GM20431 (cell line): Measurements from ENCODE around the gene ACP7.
"Not testable (repeated sequence)": the region's sequence is repeated elsewhere in the genome, so short reads cannot be mapped to it uniquely, and the experiment has no call there.

Experiments used
- in situ Hi-C: fragments of 300-500 bp; cut with MseI, MboI; formaldehyde crosslinking; loops from one replicate; pipeline ENCODE4 v1.15.0; 2020; ENCODE audit warnings: low sequenced_read_pairs; ENCODE audit not compliant: unreplicated experiment

Gene ACP7

DNA sequence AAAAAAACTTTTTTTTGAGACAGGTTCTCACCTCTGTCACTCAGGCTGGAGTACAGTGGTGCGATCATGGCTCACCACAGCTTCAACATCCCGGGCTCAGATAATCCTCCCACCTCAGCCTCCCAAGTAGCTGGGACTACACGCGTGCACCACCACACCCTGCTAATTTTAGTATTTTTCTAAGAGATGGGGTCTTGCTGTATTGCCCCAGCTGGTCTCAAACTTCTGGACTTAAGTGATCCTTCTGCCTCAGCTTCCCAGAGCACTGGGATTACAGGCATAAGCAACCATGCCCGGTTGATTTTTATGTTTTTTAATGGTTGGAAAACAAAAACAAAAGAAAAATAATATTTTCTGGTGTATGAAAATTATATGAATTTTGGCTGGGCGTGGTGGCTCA is 9.2 kb upstream of the ACP7 start:
- in situ Hi-C loops, result no loop called here

DNA sequence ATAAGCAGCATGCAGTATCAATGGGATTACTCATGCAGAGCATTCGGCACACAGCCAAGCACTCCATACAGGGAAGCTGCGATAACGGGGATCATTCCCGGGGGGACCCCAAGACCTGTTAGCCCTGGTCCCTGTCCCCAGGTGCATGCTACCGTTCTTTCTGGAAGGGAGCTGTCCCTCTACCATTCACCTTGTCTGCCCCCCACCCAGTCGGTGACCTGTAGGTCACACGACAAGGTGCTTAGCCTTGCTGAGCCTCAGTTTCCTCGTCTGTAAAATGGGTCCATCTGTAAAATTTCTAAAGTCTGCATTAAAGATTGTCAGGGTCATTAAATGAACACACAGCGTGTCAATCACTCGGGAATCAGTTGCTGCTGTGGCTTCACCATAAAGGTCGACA is 6.8 kb upstream of the ACP7 start:
- in situ Hi-C loops, result no loop called here

DNA sequence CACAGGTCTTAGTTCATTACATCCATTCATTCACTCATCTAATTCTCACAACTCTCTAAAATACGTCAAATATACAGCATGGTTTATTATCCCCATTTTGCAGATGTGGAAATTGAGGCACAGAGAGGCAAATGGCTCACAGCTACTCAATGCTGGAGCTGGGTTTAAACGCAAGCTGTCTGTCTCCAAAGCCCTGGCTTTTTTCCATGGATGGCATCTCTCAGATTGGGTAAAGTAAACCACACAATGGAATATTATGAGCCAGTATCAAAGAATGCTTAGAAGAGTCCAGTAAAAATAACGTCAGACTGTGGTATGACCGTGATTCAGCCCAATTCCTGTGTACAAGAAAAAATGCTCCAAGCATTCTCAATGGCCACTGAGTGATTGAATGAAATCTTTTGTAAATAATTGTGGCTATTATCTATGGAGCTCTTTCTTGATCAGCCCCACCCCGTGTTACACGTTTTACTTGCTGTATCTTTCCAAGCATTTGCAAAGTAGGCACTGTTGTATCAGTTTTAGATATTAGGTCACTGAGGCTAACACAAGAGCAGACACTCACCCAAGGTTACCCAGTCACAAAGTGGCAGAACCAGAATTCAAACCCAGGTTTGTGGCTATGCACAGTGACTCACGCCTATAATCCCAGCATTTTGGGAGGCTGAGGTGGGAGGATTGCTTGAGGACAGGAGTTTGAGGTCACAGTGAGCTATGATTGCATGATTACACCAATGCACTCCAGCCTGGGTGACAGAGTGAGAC is 5.5 kb upstream of the ACP7 start:
- in situ Hi-C loops, result no loop called here

DNA sequence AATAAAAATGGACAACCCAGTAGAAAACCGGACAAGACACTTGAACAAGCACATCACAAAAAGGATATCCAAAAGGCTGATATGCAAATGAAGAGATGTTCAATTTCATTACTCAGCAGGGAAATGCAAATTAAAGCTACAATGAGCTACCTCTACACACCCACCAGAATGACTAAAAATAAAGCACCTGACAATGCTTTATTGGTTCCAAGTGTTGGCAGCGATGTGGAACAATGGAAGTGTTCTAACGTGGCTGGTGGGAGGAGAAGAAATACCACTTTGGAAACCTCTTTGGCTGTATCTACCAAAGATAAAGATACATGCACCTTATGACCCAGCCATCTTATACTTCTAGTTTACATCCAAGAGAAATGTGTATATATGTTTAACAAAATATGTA is 3.7 kb upstream of the ACP7 start:
- in situ Hi-C loops, result no loop called here

DNA sequence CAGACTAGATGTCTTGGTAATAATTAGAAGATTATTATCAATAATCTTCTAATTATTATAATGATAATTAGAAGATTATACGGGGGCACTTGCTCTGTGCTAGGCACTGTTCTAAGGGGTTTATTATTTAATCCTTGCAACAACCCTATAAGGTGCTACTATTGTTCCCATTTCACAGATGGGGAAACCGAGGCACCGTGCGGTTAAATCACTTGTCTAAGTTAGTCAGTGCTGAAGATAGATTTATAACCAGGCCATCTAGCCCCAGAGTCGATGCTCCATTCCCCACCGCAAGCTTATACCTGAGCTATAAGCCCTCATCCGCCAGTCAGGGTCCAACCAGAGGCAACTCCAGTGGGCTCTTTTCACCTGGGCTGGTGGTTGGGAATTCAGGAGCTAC is 2.0 kb upstream of the ACP7 start:
- in situ Hi-C loops, result no loop called here

DNA sequence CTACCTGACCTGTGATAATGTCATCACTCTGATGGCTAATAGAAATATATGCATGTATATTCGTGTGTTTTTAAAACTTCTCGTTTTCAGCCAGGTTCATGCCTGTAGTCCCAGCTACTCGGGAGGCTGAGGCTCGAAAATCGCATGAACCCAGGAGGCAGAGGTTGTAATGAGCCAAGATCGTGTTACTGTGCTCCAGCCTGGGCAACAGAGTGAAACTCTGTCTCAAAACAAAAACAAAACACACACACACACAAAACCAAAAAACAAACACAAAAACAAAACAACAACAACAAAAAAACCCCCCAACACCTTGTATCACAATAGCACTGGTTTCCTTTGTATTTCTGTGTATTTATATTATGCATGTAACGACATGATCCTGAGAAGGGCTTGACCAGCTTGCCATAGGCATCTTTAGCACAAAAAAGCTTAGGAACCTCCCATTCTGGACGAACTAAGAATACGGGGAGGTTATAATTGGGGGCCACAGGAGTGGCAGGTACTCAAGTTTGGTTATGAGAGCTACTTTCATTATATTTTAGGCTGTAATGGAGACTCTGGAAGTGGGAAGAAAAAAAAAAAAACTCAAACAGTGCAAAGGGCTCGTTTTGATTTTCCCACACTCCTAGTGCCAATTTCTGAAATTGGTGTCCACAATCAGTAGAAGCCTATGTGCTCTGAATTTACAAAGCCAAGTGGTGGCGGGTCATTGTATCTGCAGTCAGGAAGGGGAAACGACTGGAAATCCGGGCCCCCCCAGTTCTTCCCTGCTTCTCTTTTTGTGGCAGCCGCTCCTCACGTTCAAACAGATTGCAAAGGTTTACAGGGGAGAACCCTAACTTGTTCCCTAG is 1.2 kb upstream of the ACP7 start:
- in situ Hi-C loops, result no loop called here

DNA sequence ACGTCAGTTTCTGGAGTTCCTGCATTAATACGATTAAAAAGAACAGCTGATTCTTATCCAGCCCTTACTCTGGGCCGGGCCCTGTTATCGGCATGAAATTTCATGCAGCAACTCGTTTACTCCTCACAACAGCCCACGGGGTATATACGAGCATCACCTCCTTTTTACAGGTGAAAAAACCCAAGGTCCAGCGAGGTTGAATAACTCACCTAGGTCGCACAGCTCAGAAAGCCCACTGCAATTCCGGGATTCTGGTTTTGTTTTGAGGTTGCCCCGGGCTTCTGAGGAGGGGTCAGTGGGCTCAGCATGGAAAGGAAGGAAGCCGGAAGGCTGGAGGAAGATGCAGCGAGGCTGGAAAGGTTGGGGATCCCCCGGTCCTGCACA is 577 bp upstream of the ACP7 start:
- in situ Hi-C loops, result no loop called here

DNA sequence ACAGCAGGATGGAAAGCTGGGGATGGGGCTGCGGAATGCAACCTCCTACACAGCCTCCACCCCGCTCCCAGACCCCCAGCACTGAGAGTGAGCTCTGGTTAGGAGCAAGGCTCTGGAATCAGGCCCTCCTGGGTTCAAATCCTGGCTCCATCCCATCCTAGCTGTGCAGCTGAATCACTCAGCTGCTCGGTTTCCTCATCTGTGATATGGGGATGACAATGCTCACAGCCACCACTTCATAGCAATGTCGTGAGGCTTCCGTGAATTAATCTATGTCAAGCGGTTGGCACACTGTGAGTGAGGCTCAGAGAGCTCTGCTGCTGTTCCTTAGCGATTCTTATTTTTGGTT is 538 bp downstream of the ACP7 start:
- in situ Hi-C loops, result no loop called here

DNA sequence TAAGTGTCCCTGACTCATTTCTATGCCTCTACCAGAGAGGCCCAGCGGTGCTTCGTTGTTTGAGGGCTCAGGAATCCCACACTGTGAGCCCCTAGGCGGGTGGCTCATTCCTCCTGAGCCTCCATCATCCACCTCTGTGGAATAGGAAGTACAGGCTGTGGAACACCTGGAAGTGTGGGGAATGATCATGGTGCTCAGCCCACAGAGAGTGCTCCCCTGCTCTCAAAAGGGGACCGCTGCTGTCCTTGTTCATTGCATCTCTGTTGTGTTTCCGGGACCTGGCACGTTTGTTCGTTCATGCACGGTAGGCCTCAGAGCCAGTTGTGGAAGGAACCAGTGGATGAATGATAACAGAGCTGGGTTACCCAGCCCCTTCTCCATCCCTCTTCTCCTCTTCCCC is 1.2 kb downstream of the ACP7 start:
- in situ Hi-C loops, result no loop called here

DNA sequence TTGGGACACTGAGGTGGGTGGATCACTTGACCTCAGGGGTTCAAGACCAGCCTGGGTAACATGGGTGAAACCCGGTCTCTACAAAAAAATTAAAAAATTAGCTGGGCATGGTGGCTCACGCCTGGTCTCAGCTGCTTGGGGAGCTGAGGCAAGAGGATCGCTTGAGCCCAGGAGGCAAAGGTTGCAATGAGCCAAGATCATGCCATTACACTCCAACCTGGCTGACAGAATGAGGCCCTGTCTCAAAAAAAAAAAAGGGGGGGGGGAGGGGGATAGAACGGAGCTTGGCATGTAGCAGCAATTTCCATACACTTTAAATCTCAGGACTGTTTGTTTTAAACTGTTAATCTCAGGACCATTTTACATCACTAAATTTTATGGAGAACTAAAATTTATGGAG is 2.2 kb downstream of the ACP7 start:
- in situ Hi-C loops, result no loop called here

DNA sequence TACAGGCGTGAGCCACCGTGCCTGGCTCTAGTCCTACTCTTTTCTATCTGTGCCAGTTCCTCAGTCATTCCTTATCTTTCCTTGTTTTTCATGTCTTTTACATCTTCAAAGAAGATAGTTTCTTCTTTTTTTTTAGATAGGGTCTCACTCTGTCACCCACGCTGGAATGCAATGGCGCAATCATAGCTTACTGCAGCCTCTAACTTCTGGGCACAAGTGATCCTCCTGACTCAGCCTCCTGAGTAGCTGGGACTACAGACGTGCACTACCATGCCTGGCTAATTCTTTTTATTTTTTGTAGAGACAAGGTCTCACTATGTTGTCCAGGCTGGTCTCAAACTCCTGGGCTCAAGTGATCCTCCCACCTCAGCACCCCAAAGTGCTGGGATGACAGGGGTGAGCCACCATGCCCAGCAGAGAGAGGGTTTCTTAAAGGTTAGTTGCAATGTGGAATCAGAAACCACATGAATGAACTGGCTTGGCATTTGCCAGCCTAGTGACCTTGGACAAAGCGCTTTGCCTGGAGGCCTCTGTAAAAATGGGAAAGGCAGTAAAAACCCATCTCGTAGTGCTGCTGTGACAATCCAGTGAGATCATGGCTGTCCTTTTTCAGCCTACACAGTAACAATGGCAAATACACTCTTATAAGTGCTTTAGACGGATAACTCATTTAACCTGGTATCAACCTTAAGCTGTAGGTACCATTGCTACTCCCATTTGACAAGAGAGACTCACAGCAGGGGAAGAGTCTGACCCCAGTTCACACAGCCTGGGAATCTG is 3.9 kb downstream of the ACP7 start:
- in situ Hi-C loops, result no loop called here

DNA sequence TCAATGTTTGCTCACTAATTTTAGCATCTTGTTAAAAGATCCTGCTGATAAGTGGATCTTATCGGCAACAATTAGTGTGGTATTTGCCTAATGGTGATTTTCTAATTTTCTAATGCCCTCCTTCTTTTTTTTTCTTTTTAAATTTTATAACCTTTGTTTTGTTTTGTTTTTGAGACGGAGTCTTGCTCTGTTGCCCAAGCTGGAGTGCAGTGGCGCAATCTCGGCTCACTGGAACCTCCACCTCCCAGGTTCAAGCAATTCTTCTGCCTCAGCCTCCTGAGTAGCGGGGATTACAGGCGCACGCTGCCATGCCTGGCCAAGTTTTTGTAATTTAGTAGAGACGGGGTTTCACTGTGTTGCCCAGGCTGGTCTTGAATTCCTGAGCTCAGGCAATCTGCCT is 5.8 kb downstream of the ACP7 start:
- in situ Hi-C loops, result not testable (repeated sequence)

DNA sequence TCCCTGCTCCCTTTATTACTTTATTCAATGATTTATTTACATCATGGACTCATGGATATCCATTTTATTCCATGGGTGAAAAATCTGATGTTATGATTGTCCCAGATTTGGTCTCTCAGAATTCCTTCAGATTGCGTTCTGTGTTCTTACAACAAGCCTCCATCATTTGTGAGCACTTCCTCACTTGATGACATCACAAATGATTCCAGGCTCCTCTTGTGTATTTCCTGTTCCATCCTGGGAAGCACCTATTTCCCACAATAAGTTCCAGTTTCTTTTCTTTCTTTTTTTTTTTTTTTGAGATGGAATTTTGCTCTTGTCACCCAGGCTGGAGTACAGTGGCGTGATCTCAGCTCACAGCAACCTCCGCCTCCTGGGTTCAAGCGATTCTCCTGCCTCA is 6.7 kb downstream of the ACP7 start:
- in situ Hi-C loops, result no loop called here

DNA sequence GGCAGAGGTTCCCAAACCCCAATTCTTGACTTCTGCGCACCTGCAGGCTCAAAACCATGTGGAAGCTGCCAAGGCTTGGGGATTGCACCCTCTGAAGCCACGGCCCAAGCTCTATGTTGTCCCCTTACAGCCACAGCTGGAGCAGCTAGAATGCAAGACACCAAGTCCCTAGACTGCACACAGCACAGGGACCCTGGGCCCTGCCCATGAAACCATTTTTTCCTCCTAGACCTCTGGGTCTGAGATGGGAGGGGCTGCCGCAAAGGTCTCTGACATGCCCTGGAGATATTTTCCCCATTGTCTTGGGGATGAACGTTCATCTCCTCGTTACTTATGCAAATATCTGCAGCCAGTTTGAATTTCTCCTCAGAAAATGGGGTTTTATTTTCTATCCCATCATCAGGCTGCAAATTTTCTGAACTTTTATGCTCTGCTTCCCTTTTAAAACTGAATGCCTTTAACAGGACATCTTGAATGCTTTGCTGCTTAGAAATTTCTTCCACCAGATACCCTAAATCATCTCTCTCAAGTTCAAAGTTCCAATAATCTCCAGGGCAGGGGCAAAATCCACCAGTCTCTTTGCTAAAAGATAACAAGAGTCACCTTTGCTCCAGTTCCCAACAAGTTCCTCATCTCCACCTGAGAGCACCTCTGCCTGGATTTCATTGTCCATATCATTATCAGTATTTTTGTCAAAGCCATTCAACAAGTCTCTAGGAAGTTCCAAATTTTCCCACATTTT is 11.8 kb downstream of the ACP7 start:
- in situ Hi-C loops, result not testable (repeated sequence)

DNA sequence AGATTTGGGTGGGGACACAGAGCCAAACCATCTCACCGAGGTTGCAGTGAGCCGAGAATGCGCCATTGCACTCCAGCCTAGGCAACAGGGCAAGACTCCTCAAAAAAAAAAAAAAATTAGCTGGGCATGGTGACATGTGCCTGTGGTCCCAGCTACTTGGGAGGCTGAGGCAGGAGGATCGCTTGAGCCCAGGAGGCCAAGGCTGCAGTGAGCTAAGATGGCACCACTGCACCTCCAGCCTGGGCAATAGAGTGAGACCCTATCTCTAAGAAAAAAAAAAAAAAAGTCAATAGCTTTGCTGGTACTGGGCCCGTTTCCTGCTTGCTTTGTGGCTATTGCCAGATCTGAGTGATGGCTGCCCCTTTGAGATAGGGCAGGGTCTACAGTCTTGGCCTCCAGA is 13.1 kb downstream of the ACP7 start:
- in situ Hi-C loops, result no loop called here

DNA sequence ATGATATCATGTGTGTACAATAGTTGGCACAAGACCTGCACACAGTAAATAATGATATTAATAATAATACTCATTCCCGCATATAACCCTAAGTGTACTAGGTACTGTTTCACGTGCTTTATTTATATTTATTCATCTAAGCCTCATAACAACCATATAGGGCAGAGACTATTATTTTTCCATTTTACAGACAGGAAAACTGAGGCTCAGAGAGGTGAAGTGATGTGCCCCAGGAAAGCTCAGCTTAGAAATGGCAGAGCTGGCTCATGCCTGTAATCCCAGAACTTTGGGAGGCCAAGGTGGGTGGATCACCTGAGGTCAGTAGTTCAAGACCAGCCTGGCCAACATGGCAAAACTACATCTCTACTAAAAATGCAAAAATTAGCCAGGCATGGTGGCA is 13.6 kb downstream of the ACP7 start:
- in situ Hi-C loops, result no loop called here

DNA sequence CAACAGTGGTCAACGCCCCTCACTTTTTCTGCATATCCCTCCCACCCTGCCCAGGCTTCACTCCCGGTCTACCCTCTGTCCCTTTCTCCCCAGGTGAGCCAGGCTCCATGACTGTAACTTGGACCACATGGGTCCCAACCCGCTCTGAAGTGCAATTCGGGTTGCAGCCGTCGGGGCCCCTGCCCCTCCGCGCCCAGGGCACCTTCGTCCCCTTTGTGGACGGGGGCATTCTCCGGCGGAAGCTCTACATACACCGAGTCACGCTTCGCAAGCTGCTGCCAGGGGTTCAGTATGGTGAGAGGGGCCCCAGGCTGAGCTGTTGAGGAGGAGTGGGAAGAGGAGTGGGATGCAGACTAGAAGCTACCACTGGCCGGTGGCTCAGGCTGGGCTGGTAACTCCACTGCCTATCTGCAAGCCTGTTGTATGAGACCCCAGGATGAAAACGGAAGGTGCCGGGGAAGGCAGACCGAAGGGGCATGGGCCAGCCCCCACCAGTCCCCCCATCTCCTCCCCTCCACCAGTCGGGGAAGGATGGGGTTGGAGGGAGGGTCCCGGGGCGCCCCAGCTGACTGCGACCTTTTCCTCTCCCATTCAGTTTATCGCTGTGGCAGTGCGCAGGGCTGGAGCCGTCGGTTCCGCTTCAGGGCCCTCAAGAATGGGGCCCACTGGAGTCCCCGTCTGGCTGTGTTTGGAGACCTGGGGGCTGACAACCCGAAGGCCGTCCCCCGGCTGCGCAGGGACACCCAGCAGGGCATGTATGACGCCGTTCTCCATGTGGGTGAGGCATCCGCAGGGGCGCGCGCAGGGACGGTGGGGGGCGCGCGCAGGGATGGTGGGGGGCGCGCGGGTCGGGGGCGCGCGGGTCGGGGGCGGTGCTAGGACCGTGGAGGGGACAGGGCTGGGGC is 14.4 kb downstream of the ACP7 start:
- in situ Hi-C loops, result no loop called here

DNA sequence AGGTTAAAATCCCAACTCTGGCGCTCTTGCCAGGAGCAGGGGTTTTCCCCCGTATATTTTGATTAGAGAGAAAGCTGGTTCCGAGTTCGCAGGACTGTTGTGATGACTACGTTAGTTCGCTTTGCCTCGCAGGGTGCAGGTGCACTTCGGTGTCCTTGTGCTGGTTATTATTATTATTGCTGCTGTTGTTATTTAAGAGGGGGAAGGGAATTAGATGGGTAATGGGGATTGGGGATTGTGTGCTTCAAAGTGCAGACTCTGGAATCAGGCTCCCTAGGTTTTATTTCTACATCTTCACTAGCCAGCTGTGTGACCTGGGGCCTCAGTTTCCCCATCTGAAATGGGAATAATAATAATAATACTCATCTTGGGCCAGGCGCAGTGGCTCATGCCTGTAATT is 15.2 kb downstream of the ACP7 start:
- in situ Hi-C loops, result no loop called here

DNA sequence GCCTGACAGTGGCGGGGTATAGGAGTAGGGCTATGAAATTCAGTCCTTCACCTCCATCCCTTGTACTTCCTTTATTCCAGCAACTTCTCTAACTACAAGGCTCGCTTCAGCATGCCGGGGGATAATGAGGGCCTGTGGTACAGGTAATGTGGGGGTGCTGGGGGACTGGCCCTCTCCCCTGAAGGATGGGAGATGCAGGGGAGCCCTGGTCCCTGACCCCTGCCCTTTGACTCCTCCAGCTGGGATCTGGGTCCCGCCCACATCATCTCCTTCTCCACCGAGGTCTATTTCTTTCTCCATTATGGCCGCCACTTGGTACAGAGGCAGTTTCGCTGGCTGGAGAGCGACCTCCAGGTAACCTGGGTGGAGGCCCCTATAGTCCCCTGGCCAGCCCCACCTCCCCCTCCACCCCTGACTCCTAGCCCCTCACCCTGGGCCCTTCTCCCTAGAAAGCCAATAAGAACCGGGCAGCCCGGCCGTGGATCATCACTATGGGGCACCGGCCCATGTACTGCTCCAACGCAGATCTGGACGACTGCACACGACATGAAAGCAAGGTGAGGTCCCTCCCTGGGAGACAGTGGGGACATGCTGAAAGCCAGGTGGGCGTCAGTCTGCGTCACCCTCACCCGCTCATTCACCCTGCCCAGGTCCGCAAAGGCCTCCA is 16.5 kb downstream of the ACP7 start:
- in situ Hi-C loops, result no loop called here
